DND-41 (cell line): ENCODE measurements around the gene ANGEL2.

Source experiments
- ATAC-seq: fragments of 200-7000 bp; cut with Tn5 transposase; 3 replicates; pipeline ENCODE4 v1.9.1; 2021; ENCODE audit warnings: low read depth; ENCODE audit not compliant: insufficient read depth
- DNase-seq: peaks from one replicate; pipeline ENCODE4 v3.0.0-alpha.2; 2020
- H2AFZ ChIP-seq: 2 replicates; pipeline ENCODE4 v1.6.0; 2012; ENCODE audit warnings: low read depth, low read length
- H3K27ac ChIP-seq: 2 replicates; pipeline ENCODE4 v1.5.1; 2012; ENCODE audit warnings: low read length, inconsistent platforms
- H3K27me3 ChIP-seq: fragments of 200-600 bp; sonication (generic); 2 replicates; pipeline ENCODE4 v1.6.0; 2012; ENCODE audit warnings: low read length, mild to moderate bottlenecking, inconsistent platforms; ENCODE audit not compliant: insufficient read depth, poor library complexity
- H3K36me3 ChIP-seq: 2 replicates; pipeline ENCODE4 v1.5.1; 2012; ENCODE audit warnings: low read length, inconsistent platforms; ENCODE audit not compliant: insufficient read depth
- H3K4me1 ChIP-seq: 2 replicates; pipeline ENCODE4 v1.5.1; 2012; ENCODE audit warnings: mild to moderate bottlenecking, low read length; ENCODE audit not compliant: insufficient read depth
- H3K4me2 ChIP-seq: 2 replicates; pipeline ENCODE4 v1.6.0; 2012; ENCODE audit warnings: mild to moderate bottlenecking, moderate library complexity, low read length, inconsistent platforms; ENCODE audit not compliant: insufficient read depth
- H3K4me3 ChIP-seq, 2 experiments: fragments of 200-600 bp in 1 of 2; shearing (Covaris generic) in 1 of 2; 2 replicates each; pipeline ENCODE4 v1.5.1; 2012 to 2016; ENCODE audit warnings: inconsistent platforms in 2 of 2, low read length in 2 of 2, mild to moderate bottlenecking in 2 of 2, low read depth in 1 of 2, moderate library complexity in 1 of 2
- H3K79me2 ChIP-seq: 2 replicates; pipeline ENCODE4 v1.6.0; 2012; ENCODE audit warnings: low read length, inconsistent platforms; ENCODE audit not compliant: insufficient read depth
- H3K9ac ChIP-seq: 2 replicates; pipeline ENCODE4 v1.6.0; 2012; ENCODE audit warnings: low read depth, mild to moderate bottlenecking, inconsistent platforms, low read length, moderate library complexity
- H3K9me3 ChIP-seq: 2 replicates; pipeline ENCODE4 v1.5.1; 2012; ENCODE audit warnings: low read length, moderate library complexity, mild to moderate bottlenecking, inconsistent platforms; ENCODE audit not compliant: insufficient read depth, severe bottlenecking
- H4K20me1 ChIP-seq: 2 replicates; pipeline ENCODE4 v1.6.0; 2012; ENCODE audit warnings: low read length; ENCODE audit not compliant: insufficient read depth
- EZH2 ChIP-seq: IDR thresholded peaks from 3 replicates; pipeline ENCODE4 v1.6.1; 2012; ENCODE audit warnings: borderline replicate concordance, low read depth, mild to moderate bottlenecking, moderate library complexity, low read length, inconsistent platforms; ENCODE audit not compliant: severe bottlenecking
- TF ChIP-seq, protein P1 (sequence below): IDR thresholded peaks from 2 replicates; pipeline ENCODE4 v1.5.1; 2012; ENCODE audit warnings: borderline replicate concordance, low read length, moderate library complexity, mild to moderate bottlenecking; ENCODE audit not compliant: poor library complexity, severe bottlenecking; ENCODE audit errors: extremely low read depth

The ANGEL2 gene

DNA sequence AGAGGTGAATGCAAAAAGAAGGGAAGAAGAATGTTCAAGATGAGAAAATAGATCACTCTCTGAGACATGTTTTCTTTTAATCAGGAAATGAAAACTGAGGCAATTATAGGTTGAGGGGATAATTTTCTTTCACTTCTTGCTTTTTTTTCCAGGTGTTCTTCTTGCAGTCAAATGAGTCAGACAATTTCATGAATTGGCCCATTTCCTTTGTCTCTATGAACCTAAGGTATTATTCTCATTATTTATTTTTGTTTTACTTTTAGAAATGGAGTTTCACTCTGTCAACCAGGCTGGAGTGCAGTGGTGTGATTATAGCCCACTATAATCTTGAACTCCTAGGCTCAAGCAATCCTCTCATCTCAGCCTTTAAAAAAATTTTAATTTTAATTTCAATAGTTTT is 68.8 kb downstream of the ANGEL2 start:
- H3K4me2 ChIP-seq = no peak overlapping the region
- H3K27ac ChIP-seq = no peak overlapping the region
- no peaks in the 10 kb centered on the region for H3K4me1 ChIP-seq
- no peak for TF ChIP-seq EZH2
- TF ChIP-seq, protein P1, sequence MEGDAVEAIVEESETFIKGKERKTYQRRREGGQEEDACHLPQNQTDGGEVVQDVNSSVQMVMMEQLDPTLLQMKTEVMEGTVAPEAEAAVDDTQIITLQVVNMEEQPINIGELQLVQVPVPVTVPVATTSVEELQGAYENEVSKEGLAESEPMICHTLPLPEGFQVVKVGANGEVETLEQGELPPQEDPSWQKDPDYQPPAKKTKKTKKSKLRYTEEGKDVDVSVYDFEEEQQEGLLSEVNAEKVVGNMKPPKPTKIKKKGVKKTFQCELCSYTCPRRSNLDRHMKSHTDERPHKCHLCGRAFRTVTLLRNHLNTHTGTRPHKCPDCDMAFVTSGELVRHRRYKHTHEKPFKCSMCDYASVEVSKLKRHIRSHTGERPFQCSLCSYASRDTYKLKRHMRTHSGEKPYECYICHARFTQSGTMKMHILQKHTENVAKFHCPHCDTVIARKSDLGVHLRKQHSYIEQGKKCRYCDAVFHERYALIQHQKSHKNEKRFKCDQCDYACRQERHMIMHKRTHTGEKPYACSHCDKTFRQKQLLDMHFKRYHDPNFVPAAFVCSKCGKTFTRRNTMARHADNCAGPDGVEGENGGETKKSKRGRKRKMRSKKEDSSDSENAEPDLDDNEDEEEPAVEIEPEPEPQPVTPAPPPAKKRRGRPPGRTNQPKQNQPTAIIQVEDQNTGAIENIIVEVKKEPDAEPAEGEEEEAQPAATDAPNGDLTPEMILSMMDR = no peak
- no peak overlapping the region for H2AFZ ChIP-seq
- H4K20me1 ChIP-seq = no peaks in the 10 kb centered on the region
- no peak for DNase-seq
- H3K36me3 ChIP-seq = no peaks in the 10 kb centered on the region
- peaks cover 8% of the 10 kb centered on the region for H3K27me3 ChIP-seq
- H3K9ac ChIP-seq = no peak overlapping the region
- no peaks in the 10 kb centered on the region for H3K9me3 ChIP-seq
- no peak overlapping the region for H3K4me3 ChIP-seq
- no peak for ATAC-seq
- H3K79me2 ChIP-seq = no peaks in the 10 kb centered on the region

DNA sequence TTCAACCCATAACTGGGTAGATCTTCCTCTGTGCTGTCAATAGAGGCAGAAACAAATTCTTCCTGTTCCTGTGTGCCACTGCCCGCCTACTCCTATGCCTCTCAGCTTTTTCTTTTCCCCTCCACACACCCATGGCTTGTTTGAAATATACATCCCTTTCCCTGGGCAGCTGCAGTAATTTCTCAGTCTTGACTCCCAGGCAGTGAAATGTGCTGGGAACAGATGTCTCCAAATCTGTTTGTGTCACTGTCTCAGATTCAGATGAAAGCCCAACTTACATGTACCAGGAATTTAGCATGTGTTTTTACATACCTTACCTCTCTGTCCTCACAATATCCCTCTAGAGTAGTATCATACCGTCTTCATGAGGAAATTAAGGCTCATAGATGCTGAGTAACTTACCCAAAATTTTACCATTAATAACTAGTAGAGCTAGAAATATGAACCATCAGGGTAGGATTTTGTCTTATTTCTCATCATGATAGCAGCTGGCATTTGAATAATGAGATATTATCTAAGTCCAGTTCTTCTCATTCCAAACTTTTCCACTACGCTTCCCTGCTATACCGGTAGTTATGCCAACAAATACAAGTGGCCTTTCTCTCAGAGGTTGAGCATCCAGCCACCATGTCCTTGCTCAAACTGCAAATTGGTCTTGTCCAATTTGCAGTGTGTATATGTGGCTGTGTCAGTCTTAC is 70.1 kb downstream of the ANGEL2 start:
- ATAC-seq (no peak), DNase-seq (no peak)
- no peaks in the 10 kb centered on the region for H3K79me2 ChIP-seq
- TF ChIP-seq, protein P1 = no peak
- TF ChIP-seq EZH2 = no peak
- H3K36me3 ChIP-seq = no peaks in the 10 kb centered on the region
- H3K27ac ChIP-seq = no peak overlapping the region
- H3K9me3 ChIP-seq = peaks cover 2% of the 10 kb centered on the region
- no peaks in the 10 kb centered on the region for H4K20me1 ChIP-seq
- H3K4me1 ChIP-seq = no peaks in the 10 kb centered on the region
- H3K4me2 ChIP-seq = no peak overlapping the region
- no peak overlapping the region for H3K4me3 ChIP-seq
- no peak overlapping the region for H2AFZ ChIP-seq
- peaks cover 5% of the 10 kb centered on the region for H3K27me3 ChIP-seq
- no peak overlapping the region for H3K9ac ChIP-seq

DNA sequence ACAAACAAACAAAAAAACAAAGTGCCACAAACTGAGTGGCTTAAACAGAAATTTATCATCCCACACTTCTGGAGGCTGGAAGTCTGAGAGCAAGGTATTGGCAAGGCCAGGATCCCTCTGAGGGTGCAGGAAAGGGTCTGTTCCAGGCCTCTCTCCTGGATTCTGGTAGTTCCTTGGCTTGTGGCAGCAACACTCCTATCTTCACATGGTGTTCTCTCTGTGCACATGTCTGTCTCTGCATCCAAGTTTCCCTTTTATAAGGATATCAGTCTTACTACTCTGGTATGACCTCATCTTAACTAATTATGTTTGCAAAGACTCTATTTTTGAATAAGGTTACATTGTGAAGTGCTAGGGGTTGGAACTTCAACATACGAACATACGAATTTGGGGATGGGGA is 70.6 kb downstream of the ANGEL2 start:
- Histone ChIP-seq H2AFZ (no peak overlapping the region), H3K9me3 (peaks cover 2% of the 10 kb centered on the region), H3K4me2 (no peak overlapping the region), H3K27me3 (peaks cover 5% of the 10 kb centered on the region), H3K4me3 (no peak overlapping the region), H3K36me3 (no peaks in the 10 kb centered on the region), H4K20me1 (no peaks in the 10 kb centered on the region), H3K4me1 (no peaks in the 10 kb centered on the region), H3K79me2 (no peaks in the 10 kb centered on the region), H3K9ac (no peak overlapping the region), H3K27ac (no peak overlapping the region)
- no peak for DNase-seq
- no peak for TF ChIP-seq EZH2
- TF ChIP-seq, protein P1 = no peak
- no peak for ATAC-seq
